HCT116 (cell line): ENCODE results near the gene ABHD10.
"Not testable (repeated sequence)": the region's sequence is repeated elsewhere in the genome, so short reads cannot be mapped to it uniquely, and the experiment has no call there.

ENCODE experiments used
- CTCF ChIP-seq, 3 experiments: fragments of 200-600 bp in 1 of 3; sonication (generic) in 1 of 3; IDR thresholded peaks in 2 of 3; conservative IDR thresholded peaks in 1 of 3; 2 replicates each; pipeline ENCODE4 v1.5.1; 2012 to 2017; ENCODE audit warnings: low read depth in 2 of 3, low read length in 2 of 3, antibody characterized with exemption in 1 of 3, borderline replicate concordance in 1 of 3, control low read depth in 1 of 3, mild to moderate bottlenecking in 1 of 3, mixed read lengths in 1 of 3, mixed run types in 1 of 3, moderate library complexity in 1 of 3; ENCODE audit not compliant: insufficient read depth in 1 of 3
- POLR2A ChIP-seq: IDR thresholded peaks from 2 replicates; pipeline ENCODE4 v1.7.0; 2011; ENCODE audit warnings: borderline replicate concordance; ENCODE audit not compliant: insufficient read depth, insufficient read length; ENCODE audit errors: extremely low read depth
- REST ChIP-seq: IDR thresholded peaks from 2 replicates; pipeline ENCODE4 v1.6.1; 2012; ENCODE audit warnings: low read depth
- TF ChIP-seq, protein P1 (sequence below): IDR thresholded peaks from 2 replicates; pipeline ENCODE4 v1.6.1; 2012

DNA sequence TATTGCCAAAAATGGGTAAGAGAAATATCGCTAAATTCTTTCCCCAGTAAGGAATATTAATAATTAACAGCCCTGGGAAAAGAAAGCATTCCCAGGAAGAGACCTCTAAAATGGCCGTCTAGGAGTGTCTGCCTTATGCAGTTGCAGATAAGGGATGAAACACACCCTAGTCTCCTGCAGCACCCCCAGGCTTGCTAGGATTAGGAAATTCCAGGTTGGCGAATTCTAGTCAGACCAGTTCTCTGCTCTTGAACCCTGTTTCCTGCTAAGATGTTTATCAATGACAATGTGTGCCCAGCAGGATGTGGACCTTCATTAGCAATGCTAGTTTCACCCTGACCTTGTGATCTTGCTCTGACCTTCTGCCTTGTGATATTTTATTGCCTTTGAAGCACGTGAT, 58.4 kb downstream of the ABHD10 start:
- TF ChIP-seq REST; POLR2A; CTCF (IDR thresholded peaks at IDR 0.05 in 2 of 3, conservative IDR thresholded peaks at IDR 0.05 in 1 of 3; ENCODE audit: borderline replicate concordance in 1 of 3, insufficient read depth in 1 of 3, low read depth in 2 of 3, low read length in 2 of 3): not testable (repeated sequence)
- TF ChIP-seq, protein P1, sequence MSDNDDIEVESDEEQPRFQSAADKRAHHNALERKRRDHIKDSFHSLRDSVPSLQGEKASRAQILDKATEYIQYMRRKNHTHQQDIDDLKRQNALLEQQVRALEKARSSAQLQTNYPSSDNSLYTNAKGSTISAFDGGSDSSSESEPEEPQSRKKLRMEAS, result not testable (repeated sequence)
